Measurements from ENCODE around the gene SLC46A3.
A peak's percentile ranks its signal among the peaks of the same experiment; 100 is the strongest.

Gene SLC46A3, protein sequence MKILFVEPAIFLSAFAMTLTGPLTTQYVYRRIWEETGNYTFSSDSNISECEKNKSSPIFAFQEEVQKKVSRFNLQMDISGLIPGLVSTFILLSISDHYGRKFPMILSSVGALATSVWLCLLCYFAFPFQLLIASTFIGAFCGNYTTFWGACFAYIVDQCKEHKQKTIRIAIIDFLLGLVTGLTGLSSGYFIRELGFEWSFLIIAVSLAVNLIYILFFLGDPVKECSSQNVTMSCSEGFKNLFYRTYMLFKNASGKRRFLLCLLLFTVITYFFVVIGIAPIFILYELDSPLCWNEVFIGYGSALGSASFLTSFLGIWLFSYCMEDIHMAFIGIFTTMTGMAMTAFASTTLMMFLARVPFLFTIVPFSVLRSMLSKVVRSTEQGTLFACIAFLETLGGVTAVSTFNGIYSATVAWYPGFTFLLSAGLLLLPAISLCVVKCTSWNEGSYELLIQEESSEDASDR

GRCh38 chr13:28718543-28719226 is at the start of gene SLC46A3:
SLC46A3 (minus strand) TSS chr13:28718970; CDS start chr13:28717998, 972 bp downstream.
- peak within 1 kb of the TSS; percentile 68 for H2AFZ ChIP-seq (ENCODE audit: low read depth)
- TF ChIP-seq, protein P1, sequence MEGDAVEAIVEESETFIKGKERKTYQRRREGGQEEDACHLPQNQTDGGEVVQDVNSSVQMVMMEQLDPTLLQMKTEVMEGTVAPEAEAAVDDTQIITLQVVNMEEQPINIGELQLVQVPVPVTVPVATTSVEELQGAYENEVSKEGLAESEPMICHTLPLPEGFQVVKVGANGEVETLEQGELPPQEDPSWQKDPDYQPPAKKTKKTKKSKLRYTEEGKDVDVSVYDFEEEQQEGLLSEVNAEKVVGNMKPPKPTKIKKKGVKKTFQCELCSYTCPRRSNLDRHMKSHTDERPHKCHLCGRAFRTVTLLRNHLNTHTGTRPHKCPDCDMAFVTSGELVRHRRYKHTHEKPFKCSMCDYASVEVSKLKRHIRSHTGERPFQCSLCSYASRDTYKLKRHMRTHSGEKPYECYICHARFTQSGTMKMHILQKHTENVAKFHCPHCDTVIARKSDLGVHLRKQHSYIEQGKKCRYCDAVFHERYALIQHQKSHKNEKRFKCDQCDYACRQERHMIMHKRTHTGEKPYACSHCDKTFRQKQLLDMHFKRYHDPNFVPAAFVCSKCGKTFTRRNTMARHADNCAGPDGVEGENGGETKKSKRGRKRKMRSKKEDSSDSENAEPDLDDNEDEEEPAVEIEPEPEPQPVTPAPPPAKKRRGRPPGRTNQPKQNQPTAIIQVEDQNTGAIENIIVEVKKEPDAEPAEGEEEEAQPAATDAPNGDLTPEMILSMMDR (conservative IDR thresholded peaks at IDR 0.05; ENCODE audit: low read depth, low read length), result no peak
- no peak within 1 kb of the TSS for H3K27ac ChIP-seq
- H4K20me1 ChIP-seq (ENCODE audit: insufficient read depth), result no peaks in the 10 kb centered on the region
- no peak within 1 kb of the TSS for H3K4me3 ChIP-seq (IDR thresholded peaks at IDR 0.05; ENCODE audit: insufficient read depth, low read depth, low read length)
- no peak within 1 kb of the TSS; the same call in 1 of the 2 replicates for H3K9ac ChIP-seq
- H3K36me3 ChIP-seq (ENCODE audit: insufficient read depth), result no peaks in the 10 kb centered on the region
- no peaks in the 10 kb centered on the region for H3K4me1 ChIP-seq (ENCODE audit: low read depth, poor library complexity, severe bottlenecking)
- peak within 1 kb of the TSS; percentile 28 for H3K4me2 ChIP-seq
- H3K27me3 ChIP-seq (ENCODE audit: insufficient read depth, low read depth), result no peaks in the 10 kb centered on the region
- H3K79me2 ChIP-seq (ENCODE audit: insufficient read depth, low read depth), result no peaks in the 10 kb centered on the region

- Histone ChIP-seq H4K20me1 (ENCODE audit: insufficient read depth) (no peaks in the 10 kb centered on the region), H3K9ac (no peak overlapping the region), H3K4me1 (ENCODE audit: low read depth, poor library complexity, severe bottlenecking) (no peaks in the 10 kb centered on the region), H2AFZ (ENCODE audit: low read depth) (no peak overlapping the region), H3K36me3 (ENCODE audit: insufficient read depth) (no peaks in the 10 kb centered on the region), H3K79me2 (ENCODE audit: insufficient read depth, low read depth) (no peaks in the 10 kb centered on the region), H3K27me3 (ENCODE audit: insufficient read depth, low read depth) (no peaks in the 10 kb centered on the region), H3K4me3 (IDR thresholded peaks at IDR 0.05; ENCODE audit: insufficient read depth, low read depth, low read length) (no peak overlapping the region), H3K4me2 (no peak overlapping the region), H3K27ac (no peak overlapping the region)
- TF ChIP-seq, protein P1 (conservative IDR thresholded peaks at IDR 0.05; ENCODE audit: low read depth, low read length), result no peak
These were observed 45.1 kb upstream of the SLC46A3 start for GRCh38 chr13:28763887-28764286.

DNA sequence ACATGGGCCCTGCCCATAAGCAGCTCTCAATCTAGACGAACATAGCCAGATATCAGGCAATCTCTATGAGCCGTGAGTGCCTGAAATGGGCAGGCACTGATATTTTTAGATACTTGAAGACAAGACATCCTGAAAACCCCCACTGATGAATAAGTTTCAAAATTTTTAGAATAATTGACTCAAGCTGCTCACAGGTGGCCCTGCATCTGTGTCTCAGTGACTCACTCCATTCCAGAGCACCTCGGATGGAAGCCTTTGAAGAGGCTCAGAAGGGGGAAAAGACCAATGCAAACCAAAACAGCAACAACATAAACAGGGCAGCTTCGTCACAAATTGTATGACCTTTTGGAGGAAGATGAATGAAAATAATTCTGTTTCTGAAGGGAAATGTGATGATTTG is 42.8 kb upstream of the SLC46A3 start:
- H3K36me3 ChIP-seq (ENCODE audit: insufficient read depth), result no peaks in the 10 kb centered on the region
- no peak overlapping the region for H3K27ac ChIP-seq
- H3K4me1 ChIP-seq (ENCODE audit: low read depth, poor library complexity, severe bottlenecking), result no peaks in the 10 kb centered on the region
- TF ChIP-seq, protein P1 (conservative IDR thresholded peaks at IDR 0.05; ENCODE audit: low read depth, low read length), result no peak
- no peak overlapping the region for H2AFZ ChIP-seq (ENCODE audit: low read depth)
- no peaks in the 10 kb centered on the region for H3K27me3 ChIP-seq (ENCODE audit: insufficient read depth, low read depth)
- no peak overlapping the region for H3K9ac ChIP-seq
- H3K4me2 ChIP-seq, result no peak overlapping the region
- no peaks in the 10 kb centered on the region for H4K20me1 ChIP-seq (ENCODE audit: insufficient read depth)
- no peaks in the 10 kb centered on the region for H3K79me2 ChIP-seq (ENCODE audit: insufficient read depth, low read depth)
- H3K4me3 ChIP-seq (IDR thresholded peaks at IDR 0.05; ENCODE audit: insufficient read depth, low read depth, low read length), result no peak overlapping the region

DNA sequence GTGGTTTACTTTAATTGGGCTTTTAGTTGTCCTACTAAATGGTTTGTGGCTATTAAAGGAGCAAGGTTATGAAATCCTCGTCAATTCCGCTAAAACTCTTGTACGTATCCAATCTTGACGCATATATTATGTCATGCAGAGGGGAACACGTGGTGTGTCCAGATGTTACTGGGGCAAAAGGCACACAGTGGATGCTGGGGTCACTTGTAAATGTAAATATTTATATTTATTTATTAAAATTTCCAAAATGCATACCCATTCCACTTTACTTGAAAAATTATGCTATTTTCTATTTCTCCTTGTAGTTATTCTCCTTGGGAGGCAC is 36.7 kb upstream of the SLC46A3 start:
- Histone ChIP-seq H3K27me3 (ENCODE audit: insufficient read depth, low read depth) (no peaks in the 10 kb centered on the region), H3K4me3 (IDR thresholded peaks at IDR 0.05; ENCODE audit: insufficient read depth, low read depth, low read length) (no peak overlapping the region), H2AFZ (ENCODE audit: low read depth) (no peak overlapping the region), H3K36me3 (ENCODE audit: insufficient read depth) (no peaks in the 10 kb centered on the region), H4K20me1 (ENCODE audit: insufficient read depth) (no peaks in the 10 kb centered on the region), H3K79me2 (ENCODE audit: insufficient read depth, low read depth) (no peaks in the 10 kb centered on the region), H3K27ac (no peak overlapping the region), H3K9ac (no peak overlapping the region), H3K4me2 (no peak overlapping the region), H3K4me1 (ENCODE audit: low read depth, poor library complexity, severe bottlenecking) (no peaks in the 10 kb centered on the region)
- TF ChIP-seq, protein P1 (conservative IDR thresholded peaks at IDR 0.05; ENCODE audit: low read depth, low read length), result no peak

All from KMS-11 (cell line).